ACHN (cell line): ENCODE results near the gene DSCAML1.
A peak's percentile ranks its signal among the peaks of the same experiment; 100 is the strongest.

Experiments used
- DNase-seq: peaks from one replicate; pipeline ENCODE4 v3.0.0-alpha.2; 2015
- in situ Hi-C: cut with HindIII; loops from 2 replicates; pipeline ENCODE4 v1.10.0; 2017; ENCODE audit warnings: low sequenced_read_pairs, low pct_ligation_motif_present, low pct_unique_long_range_greater_than_20kb

DSCAML1 gene

GRCh38 chr11:117640041-117640440, 157.0 kb downstream of the DSCAML1 start:
- in situ Hi-C loops, result no loop called here
- DNase-seq, result no peak

- no peak for DNase-seq
- in situ Hi-C loops, result no loop called here
Observed at GRCh38 chr11:117639601-117640000, 157.4 kb downstream of the DSCAML1 start.

- no peak for DNase-seq
- in situ Hi-C loops, result no loop called here
Observed at GRCh38 chr11:117638911-117639543, 158.0 kb downstream of the DSCAML1 start.

GRCh38 chr11:117634756-117635603, 162.0 kb downstream of the DSCAML1 start:
- DNase-seq, result no peak
- in situ Hi-C loops, result no loop called here

GRCh38 chr11:117633976-117634755, 162.8 kb downstream of the DSCAML1 start:
- in situ Hi-C loops, result no loop called here
- no peak for DNase-seq

- in situ Hi-C loops, result no loop called here
- no peak for DNase-seq
Observed at GRCh38 chr11:117633186-117633754, 163.7 kb downstream of the DSCAML1 start.

GRCh38 chr11:117632306-117632705, 164.7 kb downstream of the DSCAML1 start:
- in situ Hi-C loops, result no loop called here

GRCh38 chr11:117631336-117632140, 165.5 kb downstream of the DSCAML1 start:
- DNase-seq, result no peak
- in situ Hi-C loops, result no loop called here

More at GRCh38 chr11:117632306-117632705, 164.7 kb downstream of the DSCAML1 start:
- DNase-seq, result no peak

GRCh38 chr11:117629891-117630538, 167.0 kb downstream of the DSCAML1 start:
- DNase-seq, result no peak
- in situ Hi-C loops, result no loop called here

- in situ Hi-C loops, result no loop called here
- no peak for DNase-seq
Observed at GRCh38 chr11:117629146-117629545, 167.9 kb downstream of the DSCAML1 start.

- in situ Hi-C loops, result no loop called here
- no peak for DNase-seq
Observed at GRCh38 chr11:117627259-117627658, 169.8 kb downstream of the DSCAML1 start.

- in situ Hi-C loops, result no loop called here
- no peak for DNase-seq
Observed at GRCh38 chr11:117626576-117626975, 170.4 kb downstream of the DSCAML1 start.

- no peak for DNase-seq
- in situ Hi-C loops, result no loop called here
Observed at GRCh38 chr11:117625237-117625636, 171.8 kb downstream of the DSCAML1 start.

- no peak for DNase-seq
- in situ Hi-C loops, result no loop called here
Observed at GRCh38 chr11:117623831-117624271, 173.2 kb downstream of the DSCAML1 start.

GRCh38 chr11:117621226-117621625, 175.8 kb downstream of the DSCAML1 start:
- peak; percentile 20 for DNase-seq
- in situ Hi-C loops, result no loop called here

GRCh38 chr11:117620659-117621058, 176.4 kb downstream of the DSCAML1 start:
- DNase-seq, result no peak
- in situ Hi-C loops, result no loop called here

GRCh38 chr11:117620086-117620485, 176.9 kb downstream of the DSCAML1 start:
- DNase-seq, result no peak
- in situ Hi-C loops, result no loop called here

GRCh38 chr11:117619661-117620060, 177.4 kb downstream of the DSCAML1 start:
- no peak for DNase-seq
- in situ Hi-C loops, result no loop called here
